HG03108 (cell line): Measurements from ENCODE around the gene S1PR5.

ENCODE experiments used
- ATAC-seq: cut with Tn5 transposase; IDR thresholded peaks from one replicate; pipeline ENCODE4 v1.9.1; 2021; ENCODE audit warnings: moderate library complexity; ENCODE audit not compliant: unreplicated experiment

S1PR5 gene

DNA sequence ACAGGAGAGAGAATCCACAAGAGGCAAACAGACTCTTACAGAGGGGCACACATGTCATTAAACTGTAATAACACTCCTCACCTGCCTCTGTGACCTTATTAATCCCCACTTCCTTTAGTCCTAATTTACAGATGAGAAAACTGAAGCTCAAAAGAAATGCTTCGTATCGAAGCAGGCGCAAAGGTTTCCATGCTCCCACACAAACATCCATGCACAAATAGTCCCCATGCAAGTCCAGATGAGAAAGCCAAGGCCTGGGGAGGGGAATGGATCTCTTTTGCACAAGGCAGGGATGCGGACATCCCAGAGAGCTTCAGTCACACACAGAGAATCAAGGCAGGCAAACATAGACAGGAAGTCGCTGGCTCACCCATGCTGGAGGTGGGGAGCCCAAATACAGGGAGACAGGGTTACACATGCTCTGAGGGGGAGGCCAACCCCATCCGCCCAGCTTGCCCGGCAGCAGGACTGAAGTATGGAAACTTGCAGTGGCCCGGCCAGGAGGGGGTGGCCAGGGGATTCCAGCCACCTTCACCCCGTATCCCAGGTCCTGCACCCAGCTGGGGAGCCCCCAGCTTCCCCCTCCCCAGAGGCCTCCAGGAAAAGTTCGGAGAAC, 468 bp downstream of the S1PR5 start:
- ATAC-seq, result no peak

DNA sequence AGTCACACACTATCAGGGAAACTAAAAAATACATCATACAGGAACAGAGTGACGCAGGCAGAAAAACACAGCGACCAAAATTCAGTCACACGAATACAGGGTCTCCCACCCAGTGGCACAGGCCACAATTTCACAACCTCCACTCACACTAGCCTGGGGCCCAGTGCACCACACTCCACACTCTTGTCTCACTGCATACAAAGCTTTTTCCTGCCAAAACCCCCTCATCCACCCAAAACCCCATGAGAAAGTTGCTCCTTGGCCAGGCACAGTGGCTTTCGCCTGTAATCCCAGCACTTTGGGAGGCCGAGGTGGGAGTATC, 1.2 kb downstream of the S1PR5 start:
- no peak for ATAC-seq

GRCh38 chr19:10514211-10515145, 2.8 kb downstream of the S1PR5 start:
- ATAC-seq, result no peak

- no peak for ATAC-seq
Observed at GRCh38 chr19:10513223-10513622, 4.0 kb downstream of the S1PR5 start.

DNA sequence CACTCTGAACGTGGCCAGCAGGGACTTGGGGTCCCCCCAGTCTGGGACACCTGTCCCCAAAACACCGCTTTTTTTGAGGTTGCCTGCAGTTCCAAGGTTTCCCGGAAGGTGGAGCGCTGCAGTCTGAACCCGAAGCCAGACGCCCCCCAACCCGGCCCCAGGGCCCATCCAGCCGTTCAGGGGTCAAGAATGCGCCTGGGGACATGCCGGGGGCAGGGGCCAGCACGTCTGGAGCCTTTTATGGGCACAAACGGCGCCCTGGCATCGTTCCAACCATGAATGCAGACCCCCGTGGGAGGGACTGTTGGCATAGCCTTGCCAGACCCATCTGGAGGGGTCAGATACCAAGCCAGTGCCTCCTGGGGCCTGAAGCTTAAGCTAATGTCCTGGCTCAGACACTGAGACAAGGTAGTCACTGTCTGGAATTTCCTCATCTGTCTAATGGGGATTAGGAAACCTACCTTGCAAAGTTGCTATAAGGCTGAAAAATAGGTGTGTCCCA, 6.9 kb downstream of the S1PR5 start:
- no peak for ATAC-seq

- ATAC-seq, result no peak
Observed at GRCh38 chr19:10508707-10509106, 8.5 kb downstream of the S1PR5 start.

- no peak for ATAC-seq
Observed at GRCh38 chr19:10508036-10508435, 9.2 kb downstream of the S1PR5 start.

DNA sequence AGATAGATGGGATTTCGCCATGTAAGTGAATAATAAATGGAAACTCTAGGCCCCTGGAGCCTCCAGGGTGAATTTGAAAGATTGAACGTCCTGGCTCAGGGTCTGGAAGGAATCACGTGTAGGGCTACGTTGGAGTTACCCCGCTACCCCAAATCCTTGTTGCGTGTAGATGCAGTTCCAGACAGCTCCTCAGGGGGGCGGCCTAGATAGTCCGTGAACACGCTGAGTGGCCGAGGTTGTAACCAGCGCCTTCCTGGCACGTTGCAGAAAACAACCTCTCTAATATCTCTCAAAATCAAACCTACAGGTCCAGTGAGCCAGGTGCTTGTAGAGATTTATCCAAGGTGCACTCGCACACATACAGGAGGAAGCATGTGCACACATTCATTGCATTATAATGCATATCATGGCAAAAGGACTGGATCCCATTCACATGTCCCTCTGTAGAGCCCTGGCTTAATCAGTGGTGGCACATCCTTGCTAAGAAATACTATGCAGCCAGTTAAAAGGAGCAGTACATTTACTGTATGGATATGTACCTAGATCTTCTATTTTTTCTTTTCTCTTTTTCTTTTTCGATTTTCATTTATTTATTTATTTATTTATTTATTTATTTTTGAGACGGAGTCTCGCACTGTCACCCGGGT, 11.5 kb downstream of the S1PR5 start:
- ATAC-seq, result no peak

GRCh38 chr19:10503002-10503789, 14.1 kb downstream of the S1PR5 start, which contains the start of gene KEAP1:
TSS of gene KEAP1 (minus strand) at chr19:10503356. CDS start at chr19:10500033, 3,323 bp downstream.
- peak; percentile 22 for ATAC-seq

DNA sequence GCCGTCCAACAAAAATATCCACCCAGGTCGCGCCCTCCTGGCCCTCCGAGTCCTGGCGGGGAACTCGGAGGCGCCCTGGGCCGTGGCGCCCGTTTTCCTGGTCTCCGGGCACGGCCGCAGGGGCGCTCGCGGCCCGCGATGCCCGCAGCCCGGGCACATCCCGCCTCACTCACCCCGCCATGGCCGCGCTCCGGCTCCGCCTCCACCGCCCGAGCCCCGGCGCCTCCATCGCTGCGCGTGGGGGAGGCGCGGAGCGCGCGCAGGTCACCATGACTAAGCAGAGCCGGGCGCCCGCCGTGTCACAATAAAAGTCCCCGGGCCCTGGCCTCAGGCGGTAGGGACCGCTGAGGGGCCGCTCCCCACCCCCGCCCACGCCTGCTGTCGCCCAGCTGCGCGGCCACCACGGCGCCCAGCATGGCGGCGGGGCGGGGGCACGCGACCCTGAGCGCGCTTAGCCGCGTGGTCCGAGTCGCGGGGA, 14.7 kb downstream of the S1PR5 start:
- peak; percentile 84 for ATAC-seq

DNA sequence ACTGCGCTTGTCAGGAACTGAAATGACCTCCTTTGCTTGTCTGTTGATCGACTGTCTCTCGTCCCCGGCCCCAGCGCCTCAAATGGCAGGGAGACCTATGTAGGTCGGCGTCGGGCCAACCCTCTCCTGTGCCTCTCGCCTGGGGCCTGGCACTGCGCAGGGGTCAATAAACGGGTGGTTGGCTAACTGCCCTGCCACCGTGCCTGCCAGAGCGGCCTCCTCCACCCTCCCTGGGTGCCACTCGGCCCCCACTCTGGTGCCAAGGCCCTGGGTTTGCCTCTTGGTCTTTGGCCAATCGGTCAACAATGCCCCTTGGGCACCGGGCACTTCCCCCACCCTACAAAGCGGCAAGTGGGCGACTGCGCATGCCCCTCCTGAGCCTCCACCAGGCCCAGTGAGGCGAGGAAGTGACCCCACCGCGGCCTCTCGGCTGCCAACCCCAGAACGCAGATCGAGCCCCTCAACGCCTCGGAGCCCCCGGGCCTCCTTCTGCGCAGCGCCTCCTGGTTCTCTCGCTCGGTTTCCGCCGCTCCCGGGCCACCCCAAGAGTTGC, 15.2 kb downstream of the S1PR5 start:
- ATAC-seq, result peak; percentile 37

DNA sequence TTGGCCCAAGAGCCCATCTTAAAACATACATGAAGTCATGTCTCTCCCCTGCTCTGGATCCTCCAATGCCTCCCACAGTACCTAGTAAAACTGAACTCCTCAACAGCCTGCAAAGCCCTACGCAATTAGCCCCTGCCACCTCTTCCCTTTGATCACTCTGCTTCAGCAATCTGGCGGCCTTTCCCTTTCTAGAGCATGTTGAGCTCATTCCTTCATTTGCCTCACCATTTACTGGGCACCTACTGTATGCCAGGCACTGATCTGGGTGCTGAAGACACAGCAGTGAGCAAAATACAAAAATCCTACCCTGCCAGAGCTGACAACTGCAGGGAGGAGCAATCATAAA, 17.0 kb downstream of the S1PR5 start:
- ATAC-seq, result no peak

GRCh38 chr19:10499550-10500246, 17.5 kb downstream of the S1PR5 start:
- ATAC-seq, result no peak

DNA sequence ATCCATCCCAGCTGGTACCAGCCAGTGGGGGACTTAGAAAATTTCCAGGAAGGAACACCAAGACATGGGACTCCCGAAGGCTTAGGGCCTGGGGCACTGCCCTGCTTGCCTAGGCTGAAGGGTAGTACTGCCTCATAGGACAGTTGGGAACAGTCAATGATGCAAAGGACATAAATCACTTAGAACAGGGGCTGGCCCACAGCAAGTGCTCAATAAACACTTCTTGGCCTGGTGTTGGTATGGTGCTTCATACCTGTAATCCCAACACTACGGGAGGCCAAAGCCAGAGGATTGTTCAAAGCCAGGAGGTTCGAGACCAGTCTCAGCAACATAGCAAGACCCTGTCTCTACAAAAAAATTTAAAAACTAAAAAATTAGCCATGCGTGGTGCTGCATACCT, 19.9 kb downstream of the S1PR5 start:
- no peak for ATAC-seq

DNA sequence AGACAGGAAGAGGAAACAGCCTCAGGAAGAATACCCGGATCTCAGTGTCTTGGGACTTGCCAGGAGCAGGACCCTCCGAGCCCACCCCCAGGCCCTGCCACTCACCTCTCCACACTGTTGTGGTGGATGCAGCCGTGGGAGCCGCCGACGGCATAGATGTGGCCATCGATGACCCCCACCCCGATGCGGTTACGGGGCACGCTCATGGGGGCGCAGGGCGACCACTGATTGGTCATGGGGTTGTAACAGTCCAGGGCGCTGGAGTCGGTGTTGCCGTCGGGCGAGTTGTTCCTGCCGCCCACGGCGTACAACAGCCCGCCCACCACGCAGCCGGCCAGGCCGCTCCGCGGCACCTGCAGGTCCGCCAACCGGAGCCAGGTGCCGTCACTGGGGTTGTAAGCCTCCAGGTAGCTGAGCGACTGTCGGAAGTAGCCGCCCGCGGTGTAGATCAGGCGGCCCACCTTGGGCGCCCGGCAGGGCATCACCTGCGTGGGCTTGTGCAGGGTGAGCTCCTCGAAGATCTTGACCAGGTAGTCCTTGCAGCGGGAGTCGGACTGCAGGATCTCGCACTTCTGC, 25.7 kb downstream of the S1PR5 start:
- no peak for ATAC-seq

GRCh38 chr19:10486551-10486950, 30.7 kb downstream of the S1PR5 start:
- ATAC-seq, result no peak

GRCh38 chr19:10478903-10479384, 38.3 kb downstream of the S1PR5 start:
- no peak for ATAC-seq

- no peak for ATAC-seq
Observed at GRCh38 chr19:10478476-10478875, 38.8 kb downstream of the S1PR5 start.

DNA sequence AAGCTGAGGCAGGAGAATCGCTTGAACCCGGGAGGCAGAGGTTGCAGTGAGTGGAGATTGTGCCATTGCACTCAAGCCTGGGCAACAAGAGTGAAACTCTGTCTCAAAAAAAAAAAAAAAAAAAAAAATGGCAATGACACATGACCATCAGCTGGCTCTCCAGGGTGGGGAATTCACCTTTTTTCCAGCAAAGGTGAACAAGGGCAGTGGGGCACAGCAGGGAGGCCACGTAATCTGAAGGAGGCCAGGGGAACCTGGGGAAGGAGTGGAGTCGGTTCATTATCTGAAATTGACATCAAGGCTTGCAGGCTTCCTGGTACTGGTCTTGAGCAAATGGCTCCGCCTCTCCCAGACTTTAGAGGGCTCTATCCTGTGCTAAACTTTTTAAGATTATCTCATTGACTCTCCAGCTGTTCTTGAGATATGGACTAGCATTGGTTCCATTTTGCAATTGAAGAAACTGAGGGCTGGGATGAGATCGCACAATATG, 42.2 kb downstream of the S1PR5 start:
- ATAC-seq, result no peak
